DMS153 treated with DMSO at 0.1 percent for 48 hours (cell line): ENCODE measurements around the gene RHBDF1.

Experiments
- DNase-seq: peaks from one replicate; lab custom pipeline; 2025; ENCODE audit not compliant: unreplicated experiment; lab: John Stamatoyannopoulos, UW

RHBDF1 gene

DNA sequence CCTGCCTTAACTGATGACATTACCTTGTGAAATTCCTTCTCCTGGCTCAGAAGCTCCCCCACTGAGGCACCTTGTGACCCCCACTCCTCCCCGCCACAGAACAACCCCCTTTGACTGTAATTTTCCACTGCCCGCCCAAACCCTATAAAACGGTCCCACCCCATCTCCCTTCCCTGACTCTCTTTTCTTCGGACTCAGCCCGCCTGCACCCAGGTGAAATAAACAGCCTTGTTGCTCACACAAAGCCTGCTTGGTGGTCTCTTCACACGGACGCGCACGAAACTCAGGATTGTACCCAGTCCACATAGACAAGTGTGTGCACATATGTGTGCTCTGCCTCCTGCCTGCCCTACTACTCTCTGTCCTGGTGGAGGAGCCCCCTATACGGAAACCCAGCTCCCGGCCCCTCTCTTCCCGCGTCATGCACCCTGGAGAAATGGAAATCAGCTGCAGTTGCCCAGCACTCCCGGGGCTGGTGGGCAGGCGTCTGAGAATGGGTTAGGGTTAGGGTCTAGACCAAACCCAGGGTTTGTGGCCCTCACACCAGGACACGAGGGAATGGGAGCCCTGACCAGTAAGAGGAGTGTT is 2.4 kb upstream of the RHBDF1 start:
- DNase-seq, result no peak

GRCh38 chr16:74051-74746 is 1.8 kb upstream of the RHBDF1 start:
- no peak for DNase-seq

GRCh38 chr16:71540-72401 is 660 bp downstream of the RHBDF1 start:
- DNase-seq, result peak; percentile 38

GRCh38 chr16:71210-71539 is 1.3 kb downstream of the RHBDF1 start:
- no peak for DNase-seq

DNA sequence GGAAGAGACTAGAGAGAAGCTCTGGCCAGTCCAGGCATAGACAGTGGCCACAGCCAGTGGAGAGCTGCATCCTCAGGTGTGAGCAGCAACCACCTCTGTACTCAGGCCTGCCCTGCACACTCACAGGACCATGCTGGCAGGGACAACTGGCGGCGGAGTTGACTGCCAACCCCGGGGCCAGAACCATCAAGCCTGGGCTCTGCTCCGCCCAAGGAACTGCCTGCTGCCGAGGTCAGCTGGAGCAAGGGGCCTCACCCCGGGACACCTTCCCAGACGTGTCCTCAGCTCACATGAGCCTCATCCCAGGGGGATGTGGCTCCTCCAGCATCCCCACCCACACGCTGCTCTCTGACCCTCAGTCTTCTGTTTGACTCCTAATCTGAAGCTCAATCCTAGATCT is 3.2 kb downstream of the RHBDF1 start:
- DNase-seq, result no peak

DNA sequence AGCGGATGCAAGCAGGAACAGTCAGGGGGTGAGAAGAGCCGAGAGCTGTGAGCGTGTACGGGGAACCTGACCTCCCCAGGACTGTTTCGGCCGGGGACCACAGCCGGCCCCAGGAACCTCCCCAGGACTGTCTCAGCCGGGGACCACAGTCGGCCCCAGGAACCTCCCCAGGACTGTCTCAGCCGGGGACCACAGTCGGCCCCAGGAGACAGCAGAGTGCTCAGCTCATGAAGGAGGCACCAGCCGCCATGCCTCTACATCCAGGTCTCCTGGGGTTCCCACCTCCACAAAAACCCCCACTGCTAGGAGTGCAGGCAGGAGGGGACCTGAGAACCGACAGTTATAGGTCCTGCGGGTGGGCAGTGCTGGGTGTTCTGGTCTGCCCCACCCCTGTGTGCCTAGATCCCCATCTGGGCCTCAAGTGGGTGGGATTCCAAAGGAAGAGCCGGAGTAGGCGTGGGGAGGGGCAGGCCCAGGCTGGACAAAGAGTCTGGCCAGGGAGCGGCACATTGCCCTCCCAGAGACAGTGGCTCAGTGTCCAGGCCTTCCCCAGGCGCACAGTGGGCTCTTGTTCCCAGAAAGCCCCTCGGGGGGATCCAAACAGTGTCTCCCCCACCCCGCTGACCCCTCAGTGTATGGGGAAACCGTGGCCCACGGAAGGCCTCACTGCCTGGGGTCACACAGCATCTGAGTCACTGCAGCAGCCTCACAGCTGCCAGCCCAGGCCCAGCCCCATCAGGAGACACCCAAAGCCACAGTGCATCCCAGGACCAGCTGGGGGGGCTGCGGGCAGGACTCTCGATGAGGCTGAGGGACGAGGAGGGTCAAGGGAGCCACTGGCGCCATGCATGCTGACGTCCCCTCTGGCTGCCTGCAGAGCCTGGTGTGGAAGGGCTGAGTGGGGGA is 4.3 kb downstream of the RHBDF1 start:
- no peak for DNase-seq

DNA sequence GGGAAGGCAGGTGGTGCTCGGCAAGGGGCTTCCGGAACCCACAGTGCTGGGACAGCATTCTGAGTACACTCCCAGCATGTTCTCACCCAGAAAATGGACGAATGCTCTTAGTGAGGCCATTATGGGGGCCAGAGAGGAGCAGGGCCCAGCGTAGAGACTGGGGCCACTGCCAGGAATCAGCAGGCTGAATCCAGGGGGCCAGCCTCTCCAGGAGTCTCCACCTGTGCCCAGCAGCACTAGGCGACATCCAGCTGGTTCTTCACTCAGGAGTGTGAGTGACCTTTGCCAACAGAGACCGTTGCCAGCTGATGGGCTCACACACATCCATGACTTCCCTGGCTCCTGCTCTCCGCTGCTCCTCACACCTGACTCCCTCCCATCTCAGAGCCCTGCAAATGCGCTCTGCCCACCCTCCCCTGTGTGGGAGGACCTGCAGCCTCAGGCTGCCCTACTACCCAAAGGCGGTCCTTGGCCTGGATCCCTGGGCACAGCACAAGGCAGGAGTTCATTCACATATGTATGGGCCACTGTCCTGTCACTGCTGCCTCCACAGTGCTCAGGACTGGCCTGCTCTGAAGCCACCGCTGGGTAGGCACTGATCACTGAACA is 5.1 kb downstream of the RHBDF1 start:
- DNase-seq, result no peak

- DNase-seq, result no peak
These were observed 5.9 kb downstream of the RHBDF1 start for GRCh38 chr16:66309-67182.

- peak; percentile 64 for DNase-seq
These were observed 6.7 kb downstream of the RHBDF1 start for GRCh38 chr16:65745-66144.

- DNase-seq, result no peak
These were observed 7.5 kb downstream of the RHBDF1 start for GRCh38 chr16:64914-65255.

- DNase-seq, result no peak
These were observed 8.2 kb downstream of the RHBDF1 start for GRCh38 chr16:63998-64913.

GRCh38 chr16:63466-63865 is 9.0 kb downstream of the RHBDF1 start:
- DNase-seq, result no peak

- DNase-seq, result no peak
These were observed 9.5 kb downstream of the RHBDF1 start for GRCh38 chr16:62968-63391.

DNA sequence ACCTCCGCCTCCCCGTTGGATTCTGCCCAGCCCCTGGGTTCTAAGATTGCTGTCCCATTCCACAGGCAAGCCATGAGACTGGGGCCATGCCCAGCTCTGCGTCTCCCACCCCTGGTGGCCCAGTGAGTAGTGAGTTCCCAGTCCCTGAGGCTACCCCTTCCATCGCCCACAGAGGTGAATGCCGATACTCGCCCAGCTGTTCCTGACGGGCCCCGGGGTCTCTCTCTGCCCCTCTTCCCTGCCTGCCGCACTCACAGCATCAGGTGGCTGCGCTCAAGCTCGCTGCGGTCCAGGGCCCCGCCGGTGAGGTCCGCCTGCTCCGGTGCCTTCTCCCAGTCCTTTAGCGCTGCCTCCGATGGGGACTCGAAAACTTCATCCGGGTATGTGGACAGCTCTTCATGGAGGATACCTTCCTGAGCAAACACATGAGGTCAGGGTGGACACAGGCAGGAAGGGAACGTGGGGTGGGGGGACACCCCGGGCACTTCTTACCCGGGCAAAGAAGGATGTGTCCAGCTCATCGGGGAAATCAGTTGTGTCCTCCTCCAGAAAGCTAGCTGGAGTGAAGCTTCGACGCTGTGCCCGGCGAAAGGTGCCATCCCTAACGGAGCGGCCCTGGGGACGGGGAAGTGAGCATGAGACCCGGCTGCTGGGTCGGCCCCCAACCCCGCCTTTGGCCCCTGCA is 10.0 kb downstream of the RHBDF1 start:
- no peak for DNase-seq

GRCh38 chr16:61879-62281 is 10.6 kb downstream of the RHBDF1 start:
- no peak for DNase-seq

GRCh38 chr16:60929-61878 is 11.2 kb downstream of the RHBDF1 start:
- no peak for DNase-seq

GRCh38 chr16:60166-60565 is 12.3 kb downstream of the RHBDF1 start:
- no peak for DNase-seq
